Fibroblast of pulmonary artery (primary cell): ENCODE results near the gene PHACTR1.

Experiments
- DNase-seq: peaks from one replicate; pipeline ENCODE4 v3.0.0-alpha.2; 2010; ENCODE audit warnings: low read depth
- H3K4me3 ChIP-seq: replicated peaks from 2 replicates; pipeline ENCODE4 v1.5.1; 2011; ENCODE audit warnings: low read depth, mild to moderate bottlenecking, control low read depth, low read length, moderate library complexity
- CTCF ChIP-seq: IDR thresholded peaks from 2 replicates; pipeline ENCODE4 v1.5.1; 2011; ENCODE audit warnings: mild to moderate bottlenecking, control low read depth, low read length, inconsistent platforms; ENCODE audit errors: missing control alignments

PHACTR1 gene

GRCh38 chr6:12842658-12843057, 126.1 kb downstream of the PHACTR1 start:
- no peak for DNase-seq
- TF ChIP-seq CTCF, result no peak
- no peak overlapping the region for H3K4me3 ChIP-seq

- peak; percentile 70 for TF ChIP-seq CTCF
- peak; percentile 41 for DNase-seq
- no peak overlapping the region for H3K4me3 ChIP-seq
Observed at GRCh38 chr6:12844284-12845223, 128.0 kb downstream of the PHACTR1 start.

GRCh38 chr6:12845224-12846004, 128.8 kb downstream of the PHACTR1 start:
- no peak for TF ChIP-seq CTCF
- no peak for DNase-seq
- H3K4me3 ChIP-seq, result no peak overlapping the region

GRCh38 chr6:12848964-12849808, 132.6 kb downstream of the PHACTR1 start:
- no peak for TF ChIP-seq CTCF
- no peak overlapping the region for H3K4me3 ChIP-seq
- peak; percentile 13 for DNase-seq

- peak; percentile 5 for DNase-seq
- no peak for TF ChIP-seq CTCF
- H3K4me3 ChIP-seq, result no peak overlapping the region
Observed at GRCh38 chr6:12849809-12850198, 133.2 kb downstream of the PHACTR1 start.

GRCh38 chr6:12851123-12851695, 134.6 kb downstream of the PHACTR1 start:
- peak; percentile 33 for DNase-seq
- no peak for TF ChIP-seq CTCF
- no peak overlapping the region for H3K4me3 ChIP-seq
